RWPE1 (cell line): ENCODE measurements around the gene TBRG4.

Source experiments
- CTCF ChIA-PET: fragments of 350-600 bp; sonication (Branson Sonifier 250); formaldehyde crosslinking; extraction: SDS; loops from one replicate; lab custom pipeline; 2021; lab: Yijun Ruan, JAX
- POLR2A ChIA-PET: fragments of 400-600 bp; formaldehyde crosslinking; extraction: SDS; loops from one replicate; lab custom pipeline; 2020; ENCODE audit warnings: antibody characterized with exemption; ENCODE audit not compliant: low non-redundant PET; lab: Yijun Ruan, JAX
- DNase-seq: peaks from one replicate; pipeline ENCODE4 v3.0.0; 2012; ENCODE audit warnings: low spot score
- H3K27ac ChIP-seq: fragments of 450-650 bp; 2 replicates; pipeline ENCODE4 v1.5.1; 2017
- CTCF ChIP-seq: fragments of 450-650 bp; conservative IDR thresholded peaks from 2 replicates; pipeline ENCODE4 v1.5.1; 2017; ENCODE audit warnings: low read depth, mild to moderate bottlenecking

TBRG4 gene

DNA sequence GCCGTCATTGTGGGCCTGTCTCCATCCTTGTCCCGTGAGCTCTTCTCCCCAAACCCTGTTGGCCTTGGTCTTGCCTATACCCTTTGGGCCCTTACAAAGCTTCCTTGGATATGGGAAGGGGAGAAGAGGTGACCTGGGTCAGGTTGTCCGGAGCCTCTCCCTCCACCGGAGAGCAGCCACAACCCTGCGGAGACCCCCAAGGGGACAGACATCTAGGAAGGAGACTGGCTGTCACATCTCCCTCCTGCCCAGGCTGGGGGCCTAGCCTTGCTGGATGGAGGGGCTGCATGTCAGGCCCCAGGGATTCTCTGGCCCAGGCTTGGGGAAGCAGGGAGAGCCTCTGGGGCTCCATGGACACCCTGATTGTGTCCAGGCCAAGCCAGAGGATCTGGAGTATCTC, 34.6 kb downstream of the TBRG4 start:
- ChIA-PET POLR2A (no interaction called here), CTCF (no interaction called here)
- no peak for DNase-seq
- H3K27ac ChIP-seq = peak overlapping the region; percentile 27
- no peak for TF ChIP-seq CTCF

- no peak for TF ChIP-seq CTCF
- POLR2A ChIA-PET = no interaction called here
- no peak for DNase-seq
- peak overlapping the region; percentile 53 for H3K27ac ChIP-seq
- CTCF ChIA-PET = no interaction called here
These were observed 35.4 kb downstream of the TBRG4 start for GRCh38 chr7:45075871-45076796.

DNA sequence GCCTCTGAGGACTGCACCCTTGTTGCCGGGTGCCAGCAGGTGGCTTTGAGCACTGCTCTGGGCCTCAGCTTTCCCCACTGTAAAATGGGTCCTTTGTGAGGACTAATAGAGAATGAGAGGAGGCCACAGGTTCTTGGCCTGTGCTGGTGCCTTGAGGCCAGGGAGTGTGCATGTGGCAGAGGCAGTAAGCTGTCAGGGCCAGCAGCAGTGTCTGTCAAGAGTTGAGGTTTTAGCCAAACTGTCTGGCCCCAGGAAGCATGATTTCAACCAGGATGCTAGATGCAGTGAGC, 36.2 kb downstream of the TBRG4 start:
- no peak for DNase-seq
- POLR2A ChIA-PET = no interaction called here
- peak overlapping the region; percentile 53 for H3K27ac ChIP-seq
- TF ChIP-seq CTCF = no peak
- CTCF ChIA-PET = no interaction called here

GRCh38 chr7:45074528-45075354, 36.8 kb downstream of the TBRG4 start:
- CTCF ChIA-PET = no interaction called here
- TF ChIP-seq CTCF = no peak
- DNase-seq = no peak
- peak overlapping the region; percentile 53 for H3K27ac ChIP-seq
- POLR2A ChIA-PET = no interaction called here

- peak; percentile 32 for DNase-seq
- TF ChIP-seq CTCF = no peak
- CTCF ChIA-PET = no interaction called here
- POLR2A ChIA-PET = no interaction called here
- H3K27ac ChIP-seq = peak overlapping the region; percentile 53
These were observed 37.5 kb downstream of the TBRG4 start for GRCh38 chr7:45073786-45074527.
